GM21529 (cell line): ENCODE results near the gene KCNMA1.

Experiments used
- ATAC-seq: cut with Tn5 transposase; IDR thresholded peaks from one replicate; pipeline ENCODE4 v1.9.1; 2021; ENCODE audit not compliant: unreplicated experiment

The KCNMA1 gene

DNA sequence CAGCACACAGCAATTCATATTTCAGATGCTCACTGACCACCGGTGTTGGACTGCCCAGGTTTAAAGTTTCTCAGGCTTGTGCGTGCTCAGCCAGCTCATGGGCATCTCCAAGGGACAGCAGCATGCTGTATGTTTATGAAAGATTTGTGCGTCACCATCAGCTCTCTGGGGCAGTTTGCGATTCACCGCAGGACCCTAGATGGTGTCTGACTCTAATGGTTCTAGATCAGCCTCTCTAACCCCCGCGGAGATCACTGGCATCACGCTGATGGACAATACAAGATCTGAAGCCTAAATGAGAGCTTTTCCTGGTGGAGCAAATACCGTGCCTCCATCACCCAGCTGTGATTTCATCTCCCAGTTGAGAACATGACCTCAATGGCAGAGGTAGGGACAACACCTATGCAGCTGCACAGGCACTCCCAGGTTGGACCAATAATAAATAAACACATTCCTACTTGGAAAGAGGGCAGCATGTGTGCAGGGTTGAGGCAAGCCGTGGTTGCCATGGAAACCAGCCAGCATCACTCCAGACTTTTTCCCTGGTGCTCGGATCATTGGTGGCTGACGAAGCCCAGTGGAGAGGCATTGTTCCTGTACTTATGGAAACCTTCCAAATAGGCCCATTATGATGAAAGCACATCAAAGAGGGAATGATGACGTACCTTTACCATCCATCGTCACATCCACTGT lies 253.6 kb downstream of the KCNMA1 start:
- ATAC-seq, result no peak

DNA sequence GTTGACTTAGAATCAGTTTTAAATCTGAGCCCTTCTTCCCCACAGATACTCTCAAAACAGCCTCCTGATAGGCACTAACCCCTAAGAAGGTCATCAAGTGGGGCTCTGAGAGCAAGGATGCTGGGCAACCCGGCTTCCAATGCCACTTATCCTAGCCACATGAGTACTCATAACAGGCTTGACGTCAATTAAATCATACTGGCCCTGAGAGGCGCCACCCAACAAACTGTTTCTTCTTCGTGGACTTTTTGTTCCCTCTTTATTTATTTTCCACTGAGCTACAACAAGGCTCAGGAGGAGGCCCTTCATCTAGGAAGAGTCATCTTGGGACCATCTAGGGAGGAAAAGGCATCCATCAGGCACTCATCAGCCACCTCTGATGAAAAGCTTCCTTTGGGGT lies 255.9 kb downstream of the KCNMA1 start:
- no peak for ATAC-seq

DNA sequence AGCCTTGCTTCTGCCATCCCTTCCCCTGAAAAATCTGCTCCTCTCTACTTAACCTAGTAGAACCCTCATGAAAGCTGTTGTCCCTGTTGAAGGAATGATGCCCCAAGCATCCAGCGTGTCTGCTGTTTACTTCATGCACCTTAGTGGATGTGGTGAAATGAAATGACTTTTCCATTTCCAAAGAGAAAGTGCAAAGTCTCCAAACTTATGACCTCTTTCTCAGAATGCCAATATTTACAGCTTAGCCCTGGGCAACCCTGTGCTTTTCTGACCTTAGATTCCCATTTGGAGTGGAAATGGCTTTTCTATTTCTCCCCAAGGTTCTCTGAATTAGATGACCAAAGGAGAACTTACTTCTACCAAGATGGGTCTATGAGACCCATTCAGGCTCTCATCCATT lies 256.9 kb downstream of the KCNMA1 start:
- ATAC-seq, result no peak

DNA sequence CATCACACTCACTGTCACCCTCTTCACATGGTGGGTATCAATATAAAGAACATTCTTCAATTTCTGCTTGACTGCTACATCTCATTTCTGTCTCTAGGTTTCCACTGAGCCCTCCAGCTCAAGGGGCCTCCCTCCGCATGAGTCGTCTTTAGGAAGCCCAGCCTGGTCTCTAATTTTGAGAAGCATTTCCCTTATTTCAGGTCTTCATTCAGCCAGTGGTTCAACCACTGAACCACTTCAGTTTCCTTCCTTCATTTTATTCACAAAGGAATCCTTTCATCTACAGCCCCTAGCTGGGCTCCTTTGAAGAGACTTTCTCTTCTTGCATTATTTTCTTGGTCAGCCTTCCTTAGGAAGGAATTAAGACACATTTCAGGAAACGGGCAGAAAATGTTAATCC lies 257.4 kb downstream of the KCNMA1 start:
- no peak for ATAC-seq

DNA sequence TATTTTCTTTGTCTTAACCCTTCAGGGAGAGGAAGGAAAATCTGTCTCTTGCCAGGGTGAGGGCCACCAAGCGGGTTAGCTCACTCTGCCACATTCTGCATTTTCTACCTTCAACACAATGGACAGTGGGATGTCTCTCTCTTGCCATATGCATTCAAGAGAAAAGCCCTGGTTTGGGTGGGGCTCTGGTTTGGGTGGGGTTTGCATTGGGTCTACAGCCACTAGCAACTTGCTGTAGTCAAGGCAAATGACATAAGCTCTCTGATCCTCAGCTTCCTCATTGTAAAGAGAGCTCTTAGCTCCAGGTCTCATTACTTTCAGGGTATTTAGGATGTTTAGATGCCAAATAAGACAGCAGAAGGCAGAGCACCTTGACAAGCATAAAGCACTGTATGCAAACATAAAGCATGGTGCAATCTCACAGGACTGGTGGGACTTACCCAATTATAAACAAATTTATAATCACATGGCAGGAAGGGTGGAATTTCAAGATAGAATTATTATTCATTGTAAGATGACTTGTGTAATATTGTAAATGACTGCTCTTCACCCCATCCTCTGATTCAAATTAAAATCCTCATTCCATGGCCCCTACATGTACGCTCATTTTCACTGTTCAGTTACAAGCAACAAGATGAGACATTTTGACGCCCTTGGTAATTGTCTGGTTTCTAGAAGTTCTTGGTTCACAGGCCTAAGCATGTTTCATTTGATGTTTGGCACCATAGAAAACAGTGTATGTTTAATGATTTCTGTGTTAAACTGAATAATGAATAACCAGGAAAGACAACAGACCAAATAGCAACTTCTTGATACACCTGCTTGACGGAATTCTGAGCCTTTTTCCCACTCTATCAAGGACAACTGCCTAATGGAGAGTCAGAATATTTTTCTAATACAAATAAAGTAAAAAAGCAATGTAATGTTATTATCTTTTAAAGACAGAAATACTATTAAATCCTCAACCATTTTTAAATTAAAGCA lies 258.9 kb downstream of the KCNMA1 start:
- ATAC-seq, result no peak

DNA sequence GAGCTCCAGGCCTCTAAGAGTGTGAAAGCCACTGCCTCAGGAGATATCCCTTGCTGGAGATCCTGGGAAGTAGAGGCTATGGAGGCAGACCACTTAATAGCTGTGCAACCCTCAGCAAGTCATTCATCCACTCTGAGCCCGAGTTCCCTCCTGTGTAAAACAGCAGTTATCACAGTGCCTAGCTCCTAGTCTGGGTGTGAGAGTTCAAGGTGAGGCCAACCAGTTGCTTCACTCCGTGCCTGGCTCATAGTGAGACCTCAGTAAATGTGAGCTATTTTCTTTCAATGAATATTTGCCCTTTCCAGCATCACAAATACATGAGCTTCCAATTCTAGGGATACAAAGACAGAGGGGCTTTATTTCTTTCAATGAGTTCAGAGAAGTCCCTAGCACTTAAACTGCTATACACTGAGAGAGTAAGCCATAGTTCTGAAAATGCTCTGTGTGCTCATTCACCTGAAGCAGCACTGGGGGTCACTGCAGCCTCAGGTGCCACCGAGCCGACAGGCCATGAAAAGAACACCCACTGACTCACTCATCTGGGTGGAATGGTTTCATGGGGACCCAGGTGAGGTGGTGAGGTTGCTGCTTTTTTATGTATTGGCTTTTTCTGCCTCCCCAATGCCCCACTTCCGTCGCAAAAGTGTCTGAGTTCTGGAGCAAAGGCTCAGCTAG lies 259.8 kb downstream of the KCNMA1 start:
- ATAC-seq, result no peak

DNA sequence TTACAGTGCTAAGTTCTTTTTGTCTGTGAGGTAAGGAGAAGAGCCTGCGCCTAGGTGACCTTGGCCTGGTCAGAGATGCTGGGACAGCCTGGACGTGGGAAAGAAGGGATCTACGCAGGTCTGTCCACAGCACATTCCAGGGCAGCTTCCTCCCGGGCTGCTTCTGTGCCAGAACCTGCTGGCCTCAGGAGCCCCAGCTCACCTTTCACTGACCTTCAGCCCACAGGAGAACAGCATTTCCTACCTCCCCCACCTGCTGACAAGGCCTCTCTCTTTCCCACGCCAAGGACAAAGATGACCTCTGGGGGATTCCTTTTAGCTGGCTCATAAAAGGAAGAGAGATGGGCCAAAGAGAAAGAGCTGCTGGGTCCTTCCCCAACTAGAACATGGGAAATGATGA lies 260.6 kb downstream of the KCNMA1 start:
- ATAC-seq, result no peak

DNA sequence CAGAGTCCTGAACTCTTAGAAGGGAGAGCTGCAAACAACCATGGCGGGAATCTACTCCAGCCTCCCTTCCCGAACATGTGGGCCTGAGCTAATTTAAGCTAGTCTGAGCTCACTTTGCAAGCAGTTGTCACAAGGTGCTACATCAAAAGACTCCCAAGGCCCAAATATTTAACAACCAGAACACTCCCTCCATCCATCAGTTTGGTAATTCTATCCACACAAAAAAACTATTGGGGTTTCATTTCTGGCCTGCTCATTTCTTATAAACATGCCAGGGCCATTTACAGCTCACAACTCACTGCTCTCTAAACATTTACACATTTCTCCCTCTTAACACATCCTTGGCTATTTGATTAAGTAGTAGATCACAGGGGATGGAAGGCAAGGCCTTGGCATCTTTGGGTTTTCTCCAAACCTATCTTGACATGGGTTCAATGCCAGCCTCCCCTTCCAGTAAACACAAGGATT lies 263.4 kb downstream of the KCNMA1 start:
- ATAC-seq, result no peak

DNA sequence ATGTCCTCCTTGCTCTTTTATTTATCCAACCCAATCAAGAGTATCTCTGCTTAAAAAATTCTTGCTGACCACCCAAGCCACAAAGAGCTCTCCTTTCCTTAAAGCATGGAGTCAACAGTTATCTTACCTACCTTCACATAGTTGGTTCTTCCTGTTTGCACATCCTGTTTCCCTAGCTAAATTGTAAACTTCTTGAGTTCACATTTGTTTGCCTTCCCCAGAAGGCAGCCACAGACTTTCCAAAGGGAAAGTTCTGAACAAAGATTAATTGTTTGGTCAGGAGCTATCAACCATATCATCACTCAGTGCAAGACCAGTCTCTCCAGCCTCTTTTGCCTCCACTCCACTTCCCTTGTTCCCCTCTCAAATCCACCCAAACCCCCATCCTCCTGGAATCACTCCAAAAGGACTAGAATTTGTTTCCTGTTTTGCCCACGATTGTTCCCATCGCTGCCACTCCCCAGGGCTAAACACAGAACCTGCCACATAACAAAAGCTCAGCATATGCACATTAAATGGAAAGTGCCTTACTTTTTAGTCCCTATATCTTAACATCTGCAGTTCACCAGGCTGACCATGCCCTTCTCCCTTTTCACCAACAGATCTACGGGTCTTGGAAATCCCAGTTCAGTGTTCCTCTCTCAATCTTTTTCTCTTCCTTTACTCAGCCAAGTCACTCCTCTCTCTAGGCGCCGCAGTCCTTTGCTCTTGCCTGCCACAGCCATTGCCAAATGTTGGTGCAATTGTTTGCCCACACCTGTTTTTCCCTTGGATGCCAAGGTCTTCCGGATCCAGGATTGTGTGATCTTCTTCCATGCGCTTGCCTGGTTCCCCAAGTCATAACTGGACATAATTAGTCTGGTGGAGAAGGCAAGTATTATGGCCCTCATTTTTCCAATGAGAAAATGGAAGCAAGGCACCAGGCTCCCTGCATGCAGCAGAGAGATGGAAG lies 265.5 kb downstream of the KCNMA1 start:
- ATAC-seq, result no peak

DNA sequence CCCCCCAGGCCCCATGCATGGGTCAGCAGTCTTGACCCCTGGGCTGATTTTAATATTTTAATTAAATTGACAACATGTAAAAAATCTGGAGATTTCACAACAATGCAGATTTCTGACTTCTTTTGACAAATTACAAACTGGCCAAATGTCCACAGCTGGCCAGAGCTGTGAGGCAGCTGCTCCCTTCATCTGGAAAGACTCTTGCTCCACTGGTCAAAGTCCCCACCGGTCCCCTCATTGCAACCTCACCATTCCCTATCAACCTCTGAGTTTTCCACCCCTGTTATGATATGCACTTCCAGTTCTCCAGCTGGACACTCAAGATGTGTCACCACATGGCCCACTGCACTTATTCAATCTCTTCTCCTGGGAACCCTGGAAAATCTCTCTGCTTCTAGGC lies 266.2 kb downstream of the KCNMA1 start:
- no peak for ATAC-seq

DNA sequence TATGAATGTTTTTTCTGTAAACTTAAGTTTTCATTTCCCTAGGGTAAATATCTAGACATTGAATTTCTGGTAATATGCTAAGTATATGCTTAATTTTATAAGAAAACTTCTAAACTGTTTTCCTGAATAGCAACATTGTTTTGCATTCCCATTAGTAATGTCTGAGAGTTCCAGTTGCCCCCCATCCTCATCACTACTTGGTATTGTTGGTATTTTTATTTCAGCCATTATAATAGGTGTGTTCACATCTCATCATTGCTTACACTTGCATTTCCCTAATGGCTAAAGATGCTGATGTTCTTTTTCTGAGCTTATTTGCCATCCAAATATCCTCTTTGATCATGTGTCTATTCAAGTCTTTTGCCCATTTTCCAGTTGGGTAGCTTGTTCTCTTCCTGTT lies 269.6 kb downstream of the KCNMA1 start:
- ATAC-seq, result no peak

DNA sequence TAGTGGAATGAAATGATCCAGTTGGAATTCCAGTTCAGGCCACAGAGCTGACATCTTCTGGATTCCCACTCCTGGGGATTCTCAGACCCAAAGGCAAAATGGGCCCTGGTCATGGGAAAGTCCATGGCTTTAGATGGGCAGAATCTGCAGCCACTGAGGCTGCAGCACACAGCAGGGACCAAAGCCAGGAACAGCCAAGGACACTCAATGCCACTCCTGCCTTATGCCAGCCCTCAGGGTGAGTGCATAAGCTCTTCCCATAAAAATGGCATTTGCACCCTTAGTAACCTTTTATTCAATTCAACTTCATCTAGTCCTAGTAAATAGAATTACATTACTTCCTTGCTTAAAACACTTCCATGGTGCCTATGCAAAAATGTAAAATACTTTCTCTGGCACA lies 274.4 kb downstream of the KCNMA1 start:
- no peak for ATAC-seq

DNA sequence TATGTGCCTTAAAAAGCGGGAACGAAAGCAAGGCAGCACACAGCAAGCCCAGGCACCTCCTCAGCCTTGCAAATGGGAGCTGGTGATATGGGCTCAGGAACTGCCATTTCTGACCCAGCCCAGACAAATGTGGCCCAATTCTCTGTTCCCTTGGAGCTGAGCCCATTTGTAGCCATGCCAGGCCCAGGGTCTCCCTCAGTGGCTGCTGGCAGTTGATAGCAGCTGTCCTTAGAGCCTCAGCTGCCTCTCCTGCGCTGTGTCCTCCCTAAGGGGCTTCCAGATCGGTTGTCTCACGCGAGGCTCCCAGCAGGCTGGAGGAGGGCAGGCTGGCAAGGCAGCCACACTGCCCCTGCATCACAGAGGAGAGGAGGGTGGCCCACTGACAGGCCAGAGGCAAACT lies 275.8 kb downstream of the KCNMA1 start:
- ATAC-seq, result no peak

DNA sequence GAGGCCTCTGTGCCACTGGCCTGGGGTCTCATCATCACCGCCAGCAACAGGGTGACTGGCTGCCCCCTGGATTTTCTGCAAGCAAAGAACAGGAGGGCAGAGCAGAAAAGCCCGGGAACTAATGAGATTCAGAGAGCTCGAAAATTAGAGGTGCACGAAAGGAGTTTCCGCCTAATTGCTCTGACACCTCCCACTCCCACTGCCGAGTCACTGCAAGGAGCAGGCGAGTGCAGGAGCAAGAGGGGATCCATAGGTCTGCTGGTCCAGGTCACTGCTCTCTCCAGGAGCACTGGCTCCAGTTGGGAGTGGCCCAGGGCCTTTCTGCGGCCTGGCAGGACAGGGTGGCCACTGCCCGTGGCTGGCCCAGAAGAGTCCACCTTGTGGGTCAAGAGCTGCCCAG lies 276.2 kb downstream of the KCNMA1 start:
- no peak for ATAC-seq

DNA sequence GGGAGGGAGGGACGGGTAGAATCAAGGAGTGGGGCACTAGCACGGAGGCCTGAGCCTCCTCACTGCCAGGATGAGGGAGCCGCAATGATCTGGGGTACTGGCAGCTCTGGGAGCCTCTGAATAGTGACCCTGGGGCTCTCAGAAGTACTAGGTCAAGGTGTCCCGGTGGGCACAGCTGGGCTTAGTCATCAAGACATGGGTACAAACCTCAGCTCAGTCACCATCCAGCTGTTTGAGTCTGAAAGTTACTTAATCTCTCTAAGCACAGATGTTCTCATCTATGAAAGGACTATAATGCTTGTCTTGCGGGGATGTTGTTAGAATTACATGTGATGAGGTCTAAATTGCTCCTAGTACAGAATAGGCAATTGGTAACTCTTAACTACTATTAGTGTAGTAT lies 276.8 kb downstream of the KCNMA1 start:
- no peak for ATAC-seq

DNA sequence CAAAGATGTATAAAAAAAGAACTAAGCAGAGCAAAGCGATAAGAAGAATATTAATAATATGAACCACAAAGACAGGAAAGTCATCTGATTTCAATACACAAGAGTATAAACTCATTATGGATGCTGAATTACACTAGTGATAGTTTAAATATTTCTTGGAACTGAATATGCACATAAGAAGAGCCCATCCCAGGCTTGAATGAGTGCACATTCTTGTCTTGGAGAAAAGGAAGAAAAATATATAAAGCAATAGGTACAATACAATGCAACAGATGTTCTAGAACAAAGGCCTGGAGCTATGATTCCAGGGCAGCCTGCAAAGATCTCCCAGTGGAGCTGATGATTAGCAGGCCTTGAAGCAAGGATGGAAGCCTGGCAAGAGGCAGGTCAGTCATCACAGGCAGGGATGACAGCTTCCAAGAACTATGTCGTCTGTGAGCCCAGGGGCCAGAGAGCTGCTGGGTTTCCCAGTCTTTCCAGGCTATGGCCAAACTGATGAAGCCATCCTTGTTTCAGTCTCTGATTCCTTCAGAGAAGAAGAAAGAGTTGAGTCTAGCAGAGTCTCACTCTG lies 277.6 kb downstream of the KCNMA1 start:
- no peak for ATAC-seq

DNA sequence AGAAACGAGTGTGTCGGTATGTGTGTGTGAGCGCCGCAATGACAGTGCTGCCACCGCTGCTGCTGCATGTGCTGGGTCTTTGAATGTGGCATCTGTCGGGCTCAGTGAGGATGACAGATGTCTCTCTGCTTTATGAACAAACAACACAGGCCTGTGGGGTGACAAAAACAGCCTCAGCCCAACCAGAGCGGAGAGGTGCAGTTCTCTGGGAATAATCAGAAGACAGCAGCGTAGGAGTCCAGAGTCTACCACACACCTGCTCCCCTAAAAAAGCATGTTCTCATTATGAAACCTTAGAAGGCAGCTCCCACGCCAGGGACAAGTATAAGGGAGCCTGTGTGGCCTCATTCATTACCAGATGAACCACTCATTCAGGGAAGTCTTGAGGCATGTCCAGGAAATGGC lies 278.3 kb downstream of the KCNMA1 start:
- no peak for ATAC-seq

DNA sequence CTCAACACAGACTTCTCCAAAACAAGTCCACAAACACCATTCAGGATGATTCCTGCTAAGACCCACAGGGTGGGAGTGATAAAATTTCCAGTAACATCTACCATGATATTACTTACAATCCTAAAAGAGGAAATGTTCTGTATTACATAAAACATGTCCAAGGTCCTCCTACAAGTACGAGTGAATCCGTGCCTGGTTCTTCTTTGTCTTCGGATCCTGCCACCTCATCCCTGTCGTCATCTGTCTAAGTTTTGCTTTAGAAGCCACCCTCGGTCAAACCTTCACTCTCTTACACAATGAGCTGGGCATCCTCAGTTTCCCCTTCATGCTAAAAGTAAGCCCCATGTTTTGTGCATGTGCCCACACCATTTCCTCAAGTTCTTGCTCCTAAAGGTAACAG lies 279.0 kb downstream of the KCNMA1 start:
- no peak for ATAC-seq

DNA sequence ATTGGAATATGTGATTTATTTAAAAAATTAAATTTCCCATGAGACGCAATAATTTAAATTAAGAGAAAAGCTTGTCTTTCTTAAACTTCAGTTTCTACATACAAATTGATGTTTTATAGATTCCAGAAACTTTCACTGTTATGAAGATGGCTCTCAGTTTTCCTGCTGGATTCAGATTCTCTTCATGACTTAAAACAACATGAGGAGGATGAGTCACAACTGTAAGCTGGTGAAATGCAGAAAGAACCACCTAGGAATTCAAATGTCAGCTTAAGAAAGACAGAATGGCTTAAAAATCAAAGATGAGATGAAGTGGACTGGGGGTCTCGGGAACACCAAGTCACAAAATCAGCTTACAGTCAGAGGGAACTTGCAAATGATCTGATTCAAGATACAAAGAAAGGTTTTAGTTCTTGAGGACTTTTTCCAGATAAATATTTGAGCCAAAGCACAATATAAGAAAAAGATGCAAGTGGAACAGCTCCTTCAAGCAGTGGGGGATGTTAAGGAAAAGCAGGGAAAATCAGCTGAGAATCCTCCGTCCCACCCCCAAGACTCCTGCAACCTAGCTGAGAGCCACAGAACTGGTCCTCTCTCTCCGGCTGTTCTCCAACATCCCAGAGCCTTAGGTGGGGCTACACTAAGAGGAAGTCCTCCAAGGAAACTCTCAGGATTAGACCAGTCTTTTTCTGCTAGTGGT lies 279.8 kb downstream of the KCNMA1 start:
- ATAC-seq, result no peak

DNA sequence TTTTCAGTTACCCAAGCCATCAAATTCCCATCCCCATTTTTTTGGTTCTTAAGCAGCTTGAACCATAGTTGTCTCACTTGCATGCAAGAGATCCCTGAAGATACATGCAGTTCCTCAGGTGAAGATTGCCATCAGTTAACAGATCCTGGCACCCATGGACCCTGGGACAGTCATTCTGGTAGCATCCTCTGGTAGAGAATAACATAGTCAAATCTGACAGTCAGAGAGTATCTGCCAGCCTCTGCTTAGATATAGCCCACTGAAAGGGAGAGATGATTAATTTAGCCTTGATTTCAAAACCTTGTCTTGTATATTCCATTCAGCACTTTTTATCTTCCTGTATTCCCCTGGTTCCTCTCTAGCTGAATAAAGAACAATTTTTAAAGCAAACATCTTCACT lies 280.4 kb downstream of the KCNMA1 start:
- no peak for ATAC-seq
